ENCODE data around the gene SDF4.
"Not testable (repeated sequence)": the region's sequence is repeated elsewhere in the genome, so short reads cannot be mapped to it uniquely, and the experiment has no call there.

Gene SDF4

GRCh38 chr1:1195726-1196125, 36.1 kb downstream of the SDF4 start:
- H3K4me1 ChIP-seq (ENCODE audit: insufficient read depth, low read length); H3K36me3 ChIP-seq (ENCODE audit: insufficient read depth, low read depth, low read length); H3K9ac ChIP-seq (ENCODE audit: low read depth, low read length); H3K27ac ChIP-seq (ENCODE audit: low read length); H3K4me3 ChIP-seq (ENCODE audit: low read length): not testable (repeated sequence)
- H3K27me3 ChIP-seq (ENCODE audit: insufficient read depth, low read length): peaks cover 11% of the 10 kb centered on the region
- peaks cover 24% of the 10 kb centered on the region for H3K9me3 ChIP-seq (ENCODE audit: insufficient read depth, low read depth, low read length)

- Histone ChIP-seq H3K9me3 (ENCODE audit: insufficient read depth, low read depth, low read length) (peaks cover 28% of the 10 kb centered on the region), H3K27me3 (ENCODE audit: insufficient read depth, low read length) (peaks cover 1% of the 10 kb centered on the region; the same call in 1 of the 2 replicates)
Measured at GRCh38 chr1:1194723-1195122, 37.1 kb downstream of the SDF4 start.

GRCh38 chr1:1191734-1192133, 40.1 kb downstream of the SDF4 start:
- Histone ChIP-seq H3K9ac (ENCODE audit: low read depth, low read length) (no peak overlapping the region), H3K4me1 (ENCODE audit: insufficient read depth, low read length) (no peaks in the 10 kb centered on the region), H3K27me3 (ENCODE audit: insufficient read depth, low read length) (no peaks in the 10 kb centered on the region; the same call in 1 of the 2 replicates), H3K27ac (ENCODE audit: low read length) (no peak overlapping the region), H3K9me3 (ENCODE audit: insufficient read depth, low read depth, low read length) (peaks cover 28% of the 10 kb centered on the region), H3K36me3 (ENCODE audit: insufficient read depth, low read depth, low read length) (no peaks in the 10 kb centered on the region), H3K4me3 (ENCODE audit: low read length) (no peak overlapping the region)

More at GRCh38 chr1:1194723-1195122, 37.1 kb downstream of the SDF4 start:
- Histone ChIP-seq H3K4me1 (ENCODE audit: insufficient read depth, low read length) (no peaks in the 10 kb centered on the region), H3K27ac (ENCODE audit: low read length) (no peak overlapping the region), H3K9ac (ENCODE audit: low read depth, low read length) (no peak overlapping the region), H3K36me3 (ENCODE audit: insufficient read depth, low read depth, low read length) (no peaks in the 10 kb centered on the region), H3K4me3 (ENCODE audit: low read length) (no peak overlapping the region)

GRCh38 chr1:1189111-1189510, 42.7 kb downstream of the SDF4 start:
- Histone ChIP-seq H3K4me1 (ENCODE audit: insufficient read depth, low read length) (no peaks in the 10 kb centered on the region), H3K27ac (ENCODE audit: low read length) (no peak overlapping the region), H3K9ac (ENCODE audit: low read depth, low read length) (no peak overlapping the region), H3K27me3 (ENCODE audit: insufficient read depth, low read length) (no peaks in the 10 kb centered on the region; the same call in 1 of the 2 replicates), H3K36me3 (ENCODE audit: insufficient read depth, low read depth, low read length) (no peaks in the 10 kb centered on the region), H3K9me3 (ENCODE audit: insufficient read depth, low read depth, low read length) (peaks cover 24% of the 10 kb centered on the region), H3K4me3 (ENCODE audit: low read length) (no peak overlapping the region)

- no peaks in the 10 kb centered on the region for H3K36me3 ChIP-seq (ENCODE audit: insufficient read depth, low read depth, low read length)
- H3K4me1 ChIP-seq (ENCODE audit: insufficient read depth, low read length): no peaks in the 10 kb centered on the region
- H3K27ac ChIP-seq (ENCODE audit: low read length): no peak overlapping the region
- H3K27me3 ChIP-seq (ENCODE audit: insufficient read depth, low read length): no peaks in the 10 kb centered on the region; the same call in 1 of the 2 replicates
- peaks cover 20% of the 10 kb centered on the region for H3K9me3 ChIP-seq (ENCODE audit: insufficient read depth, low read depth, low read length)
- H3K4me3 ChIP-seq (ENCODE audit: low read length): no peak overlapping the region
- no peak overlapping the region for H3K9ac ChIP-seq (ENCODE audit: low read depth, low read length)
Measured at GRCh38 chr1:1187938-1188337, 43.9 kb downstream of the SDF4 start.

GRCh38 chr1:1185101-1185765, 46.6 kb downstream of the SDF4 start:
- no peak overlapping the region for H3K27ac ChIP-seq (ENCODE audit: low read length)
- no peaks in the 10 kb centered on the region for H3K4me1 ChIP-seq (ENCODE audit: insufficient read depth, low read length)
- H3K9ac ChIP-seq (ENCODE audit: low read depth, low read length): no peak overlapping the region
- H3K27me3 ChIP-seq (ENCODE audit: insufficient read depth, low read length): no peaks in the 10 kb centered on the region; the same call in 1 of the 2 replicates
- no peak overlapping the region for H3K4me3 ChIP-seq (ENCODE audit: low read length)
- H3K9me3 ChIP-seq (ENCODE audit: insufficient read depth, low read depth, low read length): 0 out of 2 replicates have a peak, but pooled peaks cover under 1% of the 10 kb centered on the region
- no peaks in the 10 kb centered on the region for H3K36me3 ChIP-seq (ENCODE audit: insufficient read depth, low read depth, low read length)

GRCh38 chr1:1183833-1184775, 47.7 kb downstream of the SDF4 start:
- H3K27me3 ChIP-seq (ENCODE audit: insufficient read depth, low read length): no peaks in the 10 kb centered on the region; the same call in 1 of the 2 replicates
- H3K9ac ChIP-seq (ENCODE audit: low read depth, low read length): no peak overlapping the region
- H3K27ac ChIP-seq (ENCODE audit: low read length): no peak overlapping the region
- H3K4me3 ChIP-seq (ENCODE audit: low read length): no peak overlapping the region
- H3K36me3 ChIP-seq (ENCODE audit: insufficient read depth, low read depth, low read length): no peaks in the 10 kb centered on the region
- H3K4me1 ChIP-seq (ENCODE audit: insufficient read depth, low read length): no peaks in the 10 kb centered on the region
- H3K9me3 ChIP-seq (ENCODE audit: insufficient read depth, low read depth, low read length): no peaks in the 10 kb centered on the region

- no peak overlapping the region for H3K4me3 ChIP-seq (ENCODE audit: low read length)
- no peaks in the 10 kb centered on the region for H3K9me3 ChIP-seq (ENCODE audit: insufficient read depth, low read depth, low read length)
- H3K9ac ChIP-seq (ENCODE audit: low read depth, low read length): no peak overlapping the region
- H3K4me1 ChIP-seq (ENCODE audit: insufficient read depth, low read length): no peaks in the 10 kb centered on the region
- no peak overlapping the region for H3K27ac ChIP-seq (ENCODE audit: low read length)
- no peaks in the 10 kb centered on the region for H3K27me3 ChIP-seq (ENCODE audit: insufficient read depth, low read length)
- no peaks in the 10 kb centered on the region for H3K36me3 ChIP-seq (ENCODE audit: insufficient read depth, low read depth, low read length)
Measured at GRCh38 chr1:1183221-1183747, 48.5 kb downstream of the SDF4 start.

GRCh38 chr1:1182491-1183220, 49.1 kb downstream of the SDF4 start:
- H3K9ac ChIP-seq (ENCODE audit: low read depth, low read length): no peak overlapping the region
- no peaks in the 10 kb centered on the region for H3K27me3 ChIP-seq (ENCODE audit: insufficient read depth, low read length)

GRCh38 chr1:1181938-1182410, 49.8 kb downstream of the SDF4 start:
- Histone ChIP-seq H3K4me1 (ENCODE audit: insufficient read depth, low read length) (peaks cover 2% of the 10 kb centered on the region; the same call in 1 of the 2 replicates), H3K36me3 (ENCODE audit: insufficient read depth, low read depth, low read length) (no peaks in the 10 kb centered on the region), H3K9me3 (ENCODE audit: insufficient read depth, low read depth, low read length) (no peaks in the 10 kb centered on the region), H3K27me3 (ENCODE audit: insufficient read depth, low read length) (no peaks in the 10 kb centered on the region), H3K4me3 (ENCODE audit: low read length) (no peak overlapping the region), H3K9ac (ENCODE audit: low read depth, low read length) (no peak overlapping the region), H3K27ac (ENCODE audit: low read length) (no peak overlapping the region)

More at GRCh38 chr1:1182491-1183220, 49.1 kb downstream of the SDF4 start:
- Histone ChIP-seq H3K4me1 (ENCODE audit: insufficient read depth, low read length) (no peaks in the 10 kb centered on the region), H3K36me3 (ENCODE audit: insufficient read depth, low read depth, low read length) (no peaks in the 10 kb centered on the region), H3K27ac (ENCODE audit: low read length) (no peak overlapping the region), H3K9me3 (ENCODE audit: insufficient read depth, low read depth, low read length) (no peaks in the 10 kb centered on the region), H3K4me3 (ENCODE audit: low read length) (no peak overlapping the region)
